ENCODE results near the gene E4F1. TPM values are rescaled to one million over a fixed set of nuclear protein-coding genes. Genes with fewer than 3 reads are reported as not detected.

E4F1 gene
- polyA plus RNA-seq, 1 experiment: 17.6 TPM

- Histone ChIP-seq H3K27me3 (ENCODE audit: control insufficient read depth, insufficient read depth, low read length) (no peaks in the 10 kb centered on the region), H3K36me3 (ENCODE audit: control insufficient read depth, insufficient read depth, low read length) (peaks cover 39% of the 10 kb centered on the region), H3K4me3 (ENCODE audit: low read depth, low read length) (no peak overlapping the region)
- ChIA-PET POLR2A (no interaction called here), CTCF (no interaction called here)
- TF ChIP-seq CTCF (IDR thresholded peaks at IDR 0.05; ENCODE audit: insufficient read depth, low read depth, low read length): no peak
- no peak for DNase-seq (ENCODE audit: low read depth)
Observed at GRCh38 chr16:2229632-2230250, 6.3 kb downstream of the E4F1 start.

- POLR2A ChIA-PET: no interaction called here
- DNase-seq (ENCODE audit: low read depth): no peak
- no peak for TF ChIP-seq CTCF (IDR thresholded peaks at IDR 0.05; ENCODE audit: insufficient read depth, low read depth, low read length)
- CTCF ChIA-PET: no interaction called here
- Histone ChIP-seq H3K27me3 (ENCODE audit: control insufficient read depth, insufficient read depth, low read length) (no peaks in the 10 kb centered on the region), H3K4me3 (ENCODE audit: low read depth, low read length) (no peak overlapping the region), H3K36me3 (ENCODE audit: control insufficient read depth, insufficient read depth, low read length) (peaks cover 43% of the 10 kb centered on the region)
Observed at GRCh38 chr16:2230376-2230775, 7.0 kb downstream of the E4F1 start.

- Histone ChIP-seq H3K27me3 (ENCODE audit: control insufficient read depth, insufficient read depth, low read length) (no peaks in the 10 kb centered on the region), H3K4me3 (ENCODE audit: low read depth, low read length) (no peak overlapping the region), H3K36me3 (ENCODE audit: control insufficient read depth, insufficient read depth, low read length) (peaks cover 45% of the 10 kb centered on the region)
- TF ChIP-seq CTCF (IDR thresholded peaks at IDR 0.05; ENCODE audit: insufficient read depth, low read depth, low read length): no peak
- no peak for DNase-seq (ENCODE audit: low read depth)
- ChIA-PET CTCF (no interaction called here), POLR2A (no interaction called here)
Observed at GRCh38 chr16:2231016-2231931, 7.9 kb downstream of the E4F1 start.

- DNase-seq (ENCODE audit: low read depth): no peak
- Histone ChIP-seq H3K36me3 (ENCODE audit: control insufficient read depth, insufficient read depth, low read length) (peaks cover 44% of the 10 kb centered on the region), H3K4me3 (ENCODE audit: low read depth, low read length) (no peak overlapping the region), H3K27me3 (ENCODE audit: control insufficient read depth, insufficient read depth, low read length) (no peaks in the 10 kb centered on the region)
- ChIA-PET CTCF (no interaction called here), POLR2A (no interaction called here)
- no peak for TF ChIP-seq CTCF (IDR thresholded peaks at IDR 0.05; ENCODE audit: insufficient read depth, low read depth, low read length)
Observed at GRCh38 chr16:2232094-2232990, 9.0 kb downstream of the E4F1 start.
